Fibroblast of lung (primary cell): ENCODE results near the gene AP4E1.

Source experiments
- EZH2 ChIP-seq: IDR thresholded peaks from 2 replicates; pipeline ENCODE4 v1.5.1; 2012; ENCODE audit warnings: low read length, control low read depth, mild to moderate bottlenecking; ENCODE audit errors: missing control alignments
- TF ChIP-seq, protein P1 (sequence below), 2 donors: IDR thresholded peaks in 1 of 2; conservative IDR thresholded peaks in 1 of 2; 1 replicate in 1 of 2; 2 replicates in 1 of 2; pipeline ENCODE4 v1.5.1; 2011 to 2012; ENCODE audit warnings: low read length in 2 of 2, control low read depth in 1 of 2, inconsistent platforms in 1 of 2, low read depth in 1 of 2, mild to moderate bottlenecking in 1 of 2

DNA sequence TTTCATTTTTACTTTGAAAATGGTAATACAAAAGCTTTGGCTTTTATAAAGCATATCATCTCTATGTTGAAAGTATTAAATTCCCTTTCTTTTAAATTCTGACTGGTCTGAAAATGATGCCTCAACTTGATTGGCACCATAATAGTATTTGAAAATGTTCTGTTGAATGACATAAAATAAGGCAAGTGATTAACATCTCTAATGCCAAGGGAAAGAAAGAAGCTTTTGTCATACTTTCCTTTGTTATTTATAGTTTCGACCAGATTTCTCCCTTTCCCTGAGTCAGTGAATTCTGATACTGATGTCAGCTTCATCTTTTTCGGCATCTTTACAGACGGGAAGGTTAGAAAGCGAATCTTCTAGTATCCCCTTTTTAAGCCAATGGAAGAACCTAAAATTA is 3.4 kb upstream of the AP4E1 start:
- TF ChIP-seq EZH2: no peak
- TF ChIP-seq, protein P1, sequence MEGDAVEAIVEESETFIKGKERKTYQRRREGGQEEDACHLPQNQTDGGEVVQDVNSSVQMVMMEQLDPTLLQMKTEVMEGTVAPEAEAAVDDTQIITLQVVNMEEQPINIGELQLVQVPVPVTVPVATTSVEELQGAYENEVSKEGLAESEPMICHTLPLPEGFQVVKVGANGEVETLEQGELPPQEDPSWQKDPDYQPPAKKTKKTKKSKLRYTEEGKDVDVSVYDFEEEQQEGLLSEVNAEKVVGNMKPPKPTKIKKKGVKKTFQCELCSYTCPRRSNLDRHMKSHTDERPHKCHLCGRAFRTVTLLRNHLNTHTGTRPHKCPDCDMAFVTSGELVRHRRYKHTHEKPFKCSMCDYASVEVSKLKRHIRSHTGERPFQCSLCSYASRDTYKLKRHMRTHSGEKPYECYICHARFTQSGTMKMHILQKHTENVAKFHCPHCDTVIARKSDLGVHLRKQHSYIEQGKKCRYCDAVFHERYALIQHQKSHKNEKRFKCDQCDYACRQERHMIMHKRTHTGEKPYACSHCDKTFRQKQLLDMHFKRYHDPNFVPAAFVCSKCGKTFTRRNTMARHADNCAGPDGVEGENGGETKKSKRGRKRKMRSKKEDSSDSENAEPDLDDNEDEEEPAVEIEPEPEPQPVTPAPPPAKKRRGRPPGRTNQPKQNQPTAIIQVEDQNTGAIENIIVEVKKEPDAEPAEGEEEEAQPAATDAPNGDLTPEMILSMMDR (conservative IDR thresholded peaks at IDR 0.05 in 1 of 2, IDR thresholded peaks at IDR 0.05 in 1 of 2; ENCODE audit: low read depth in 1 of 2, low read length in 2 of 2): no peak
